Activated CD8-positive, alpha-beta T cell treated with anti-CD3 and anti-CD28 coated beads, Interleukin-2, amount 10 ng/mL, durations not matched to agents 7 days and 5 days (primary cell): ENCODE results near the gene PIK3AP1. TPM values are rescaled to one million over a fixed set of nuclear protein-coding genes. Genes with fewer than 3 reads are reported as not detected.

ENCODE experiments used
- ATAC-seq: fragments of 150-1000 bp; cut with Tn5 transposase; one replicate; pipeline ENCODE4 v1.10.0; 2021; ENCODE audit warnings: moderate library complexity
- CTCF ChIA-PET: fragments of 350-600 bp; sonication (Branson Sonifier 250); formaldehyde crosslinking; loops from one replicate; lab custom pipeline; 2021; ENCODE audit warnings: antibody characterized with exemption; lab: Charles Lee
- POLR2A ChIA-PET: fragments of 350-600 bp; sonication (Branson Sonifier 250); formaldehyde crosslinking; loops from one replicate; lab custom pipeline; 2021; ENCODE audit warnings: antibody characterized with exemption; lab: Charles Lee
- DNase-seq: peaks from one replicate; pipeline ENCODE4 v3.0.0-alpha.2; 2020
- H3K27ac Mint-ChIP-seq: one replicate; pipeline ENCODE4 v1.8.0; 2021; ENCODE audit warnings: mild to moderate bottlenecking, mixed read lengths
- H3K27me3 Mint-ChIP-seq: one replicate; pipeline ENCODE4 v1.8.0; 2021; ENCODE audit warnings: low read depth, mixed read lengths
- H3K36me3 Mint-ChIP-seq: one replicate; pipeline ENCODE4 v1.8.0; 2021; ENCODE audit warnings: low read depth, mixed read lengths
- H3K4me1 Mint-ChIP-seq: one replicate; pipeline ENCODE4 v1.8.0; 2021; ENCODE audit warnings: low read depth, mixed read lengths
- H3K4me3 Mint-ChIP-seq: one replicate; pipeline ENCODE4 v1.8.0; 2021; ENCODE audit warnings: mild to moderate bottlenecking, mixed read lengths
- H3K9me3 Mint-ChIP-seq: one replicate; pipeline ENCODE4 v1.8.0; 2022; ENCODE audit warnings: mixed read lengths; ENCODE audit not compliant: insufficient read depth
- total RNA-seq, 2 experiments: library from RNA; stranded (reverse); gene quantifications; one replicate each; pipeline ENCODE4 v1.2.3, GENCODE V29; 2021

The PIK3AP1 gene
- total RNA-seq, 2 experiments from 2014 or later: 6.2 to 6.8 TPM

GRCh38 chr10:96637709-96638108 is 82.6 kb downstream of the PIK3AP1 start:
- no peak overlapping the region for H3K4me3 Mint-ChIP-seq
- ChIA-PET CTCF (no interaction called here), POLR2A (no interaction called here)
- peaks cover 6% of the 10 kb centered on the region for H3K4me1 Mint-ChIP-seq
- H3K27ac Mint-ChIP-seq: no peak overlapping the region
- peaks cover 3% of the 10 kb centered on the region for H3K27me3 Mint-ChIP-seq
- no peaks in the 10 kb centered on the region for H3K36me3 Mint-ChIP-seq
- ATAC-seq (no peak), DNase-seq (no peak)
- no peaks in the 10 kb centered on the region for H3K9me3 Mint-ChIP-seq

- H3K36me3 Mint-ChIP-seq: no peaks in the 10 kb centered on the region
- peaks cover 6% of the 10 kb centered on the region for H3K4me1 Mint-ChIP-seq
- peaks cover 3% of the 10 kb centered on the region for H3K27me3 Mint-ChIP-seq
- no peak overlapping the region for H3K27ac Mint-ChIP-seq
- CTCF ChIA-PET: no interaction called here
- POLR2A ChIA-PET: no interaction called here
- no peak overlapping the region for H3K4me3 Mint-ChIP-seq
- no peak for ATAC-seq
- DNase-seq: no peak
- H3K9me3 Mint-ChIP-seq: no peaks in the 10 kb centered on the region
Measured at GRCh38 chr10:96636551-96636950, 83.8 kb downstream of the PIK3AP1 start.

DNA sequence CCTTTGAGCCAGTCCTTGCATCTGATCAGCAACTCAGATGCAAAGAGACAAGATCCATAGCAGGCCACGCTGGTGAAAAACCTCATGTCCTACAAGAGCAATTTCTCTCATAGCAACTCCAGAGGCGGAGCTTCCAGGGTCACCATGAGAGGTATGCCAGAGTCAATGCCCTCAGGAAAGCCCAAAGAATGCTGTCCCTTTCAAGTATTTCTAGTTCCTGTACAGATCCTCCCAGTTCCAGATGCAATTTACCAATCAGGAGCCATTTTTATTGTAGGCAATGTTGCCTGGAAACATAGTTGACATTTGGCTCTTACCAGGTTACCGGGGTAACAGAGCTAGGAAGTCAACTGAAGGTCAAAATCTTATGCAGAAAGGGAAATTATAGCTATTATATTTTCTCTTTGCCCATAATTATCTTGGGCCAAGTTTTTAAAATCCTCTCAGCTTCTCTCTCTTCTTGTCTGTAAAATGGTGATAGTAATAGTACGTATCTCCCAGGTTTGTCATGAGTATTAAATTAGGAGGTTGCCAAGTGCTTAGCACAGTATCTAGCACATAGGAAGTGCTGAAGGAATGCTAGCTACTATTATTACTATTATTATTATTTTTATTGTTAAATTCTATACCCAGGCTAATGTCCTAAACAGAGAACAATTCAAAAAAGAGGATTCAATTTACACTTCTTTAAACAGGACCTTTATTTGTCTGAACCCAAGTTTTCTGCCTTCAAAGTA is 87.2 kb downstream of the PIK3AP1 start:
- Mint-ChIP-seq H3K4me3 (no peak overlapping the region), H3K27me3 (peaks cover 4% of the 10 kb centered on the region), H3K27ac (no peak overlapping the region), H3K4me1 (no peaks in the 10 kb centered on the region), H3K36me3 (no peaks in the 10 kb centered on the region), H3K9me3 (no peaks in the 10 kb centered on the region)
- ChIA-PET CTCF (interaction anchor here (1.2 to 2.7 kb wide), 3 partner anchors 7 to 197 kb away, joined by 3 to 11 read pairs (median 8); no protein-coding TSS in a partner anchor), POLR2A (no interaction called here)
- ATAC-seq: no peak
- no peak for DNase-seq

GRCh38 chr10:96627292-96627691 is 93.0 kb downstream of the PIK3AP1 start:
- Mint-ChIP-seq H3K27me3 (peaks cover 4% of the 10 kb centered on the region), H3K4me1 (peaks cover 4% of the 10 kb centered on the region), H3K4me3 (no peak overlapping the region), H3K36me3 (peaks cover 4% of the 10 kb centered on the region), H3K9me3 (no peaks in the 10 kb centered on the region), H3K27ac (no peak overlapping the region)
- ChIA-PET CTCF (no interaction called here), POLR2A (no interaction called here)
- no peak for DNase-seq
- ATAC-seq: no peak

GRCh38 chr10:96626795-96627194 is 93.5 kb downstream of the PIK3AP1 start:
- peaks cover 4% of the 10 kb centered on the region for H3K27me3 Mint-ChIP-seq

GRCh38 chr10:96625173-96625572 is 95.1 kb downstream of the PIK3AP1 start:
- H3K4me3 Mint-ChIP-seq: no peak overlapping the region
- H3K27ac Mint-ChIP-seq: no peak overlapping the region
- CTCF ChIA-PET: no interaction called here
- ATAC-seq (no peak), DNase-seq (no peak)
- peaks cover 4% of the 10 kb centered on the region for H3K36me3 Mint-ChIP-seq
- POLR2A ChIA-PET: no interaction called here
- H3K9me3 Mint-ChIP-seq: no peaks in the 10 kb centered on the region
- H3K4me1 Mint-ChIP-seq: peaks cover 4% of the 10 kb centered on the region
- no peaks in the 10 kb centered on the region for H3K27me3 Mint-ChIP-seq

More at GRCh38 chr10:96626795-96627194, 93.5 kb downstream of the PIK3AP1 start:
- Mint-ChIP-seq H3K36me3 (peaks cover 4% of the 10 kb centered on the region), H3K27ac (no peak overlapping the region), H3K9me3 (no peaks in the 10 kb centered on the region), H3K4me1 (peaks cover 4% of the 10 kb centered on the region), H3K4me3 (no peak overlapping the region)
- ChIA-PET POLR2A (no interaction called here), CTCF (no interaction called here)
- ATAC-seq (no peak), DNase-seq (peak; percentile 29)

- Mint-ChIP-seq H3K4me1 (peaks cover 4% of the 10 kb centered on the region), H3K27ac (no peak overlapping the region), H3K4me3 (no peak overlapping the region), H3K27me3 (no peaks in the 10 kb centered on the region), H3K36me3 (peaks cover 4% of the 10 kb centered on the region), H3K9me3 (no peaks in the 10 kb centered on the region)
- DNase-seq (no peak), ATAC-seq (no peak)
- ChIA-PET POLR2A (no interaction called here), CTCF (no interaction called here)
Measured at GRCh38 chr10:96622013-96622787, 98.1 kb downstream of the PIK3AP1 start.

DNA sequence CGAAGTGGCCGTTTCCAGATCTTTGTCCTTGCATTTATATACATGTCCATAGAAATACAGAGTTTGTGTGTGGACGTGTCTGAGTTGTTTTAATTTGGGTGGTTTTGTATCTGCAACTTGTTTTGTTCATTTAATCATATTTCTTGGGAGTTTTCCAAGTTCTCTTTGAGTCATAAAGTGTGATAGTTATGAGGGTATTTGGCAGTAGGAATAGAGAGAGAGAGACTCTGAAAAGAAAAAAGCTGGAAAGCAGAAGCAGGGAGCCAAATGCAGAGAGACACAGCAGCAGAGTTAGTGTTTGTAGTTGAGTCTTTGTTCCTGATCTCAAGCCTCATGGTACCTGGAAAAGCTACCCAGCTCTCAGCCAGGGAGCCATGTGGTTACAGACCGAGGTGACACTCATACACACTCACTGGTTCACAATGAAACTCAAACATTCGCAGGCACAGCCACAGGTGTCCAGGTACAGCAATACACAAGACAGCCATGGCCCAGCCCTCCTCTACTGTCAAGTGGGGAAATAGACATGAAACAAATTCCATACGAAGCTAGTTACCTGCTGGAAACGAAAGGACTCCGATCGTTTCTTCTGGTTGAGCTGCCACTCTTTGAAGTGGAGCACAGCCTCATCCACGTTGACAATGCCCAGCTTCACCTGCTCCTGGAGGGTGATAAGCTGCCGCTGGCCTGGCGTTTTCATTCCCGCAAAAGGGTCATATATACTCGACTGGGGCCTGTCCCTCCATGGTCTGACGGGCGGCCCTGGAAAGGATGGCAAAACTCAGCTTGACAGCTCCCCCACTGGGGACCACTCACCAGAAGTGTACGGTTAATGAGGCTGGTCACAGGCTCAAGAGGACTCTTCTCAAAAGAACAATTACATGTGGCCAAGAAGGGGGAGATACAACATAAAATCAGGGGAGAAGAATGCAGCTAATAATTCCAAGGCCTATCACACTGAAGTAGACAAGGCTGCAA is 100.2 kb downstream of the PIK3AP1 start:
- Mint-ChIP-seq H3K27ac (no peak overlapping the region), H3K27me3 (no peaks in the 10 kb centered on the region), H3K36me3 (peaks cover 4% of the 10 kb centered on the region), H3K4me3 (no peak overlapping the region), H3K9me3 (no peaks in the 10 kb centered on the region), H3K4me1 (peaks cover 4% of the 10 kb centered on the region)
- ATAC-seq (no peak), DNase-seq (no peak)
- CTCF ChIA-PET: no interaction called here
- POLR2A ChIA-PET: no interaction called here

GRCh38 chr10:96619120-96619519 is 101.2 kb downstream of the PIK3AP1 start:
- H3K4me1 Mint-ChIP-seq: peaks cover 4% of the 10 kb centered on the region
- no peaks in the 10 kb centered on the region for H3K9me3 Mint-ChIP-seq
- no peaks in the 10 kb centered on the region for H3K27me3 Mint-ChIP-seq
- H3K27ac Mint-ChIP-seq: no peak overlapping the region
- peaks cover 4% of the 10 kb centered on the region for H3K36me3 Mint-ChIP-seq
- no peak for DNase-seq
- CTCF ChIA-PET: interaction anchor here (0.7 kb wide), 1 partner anchor 24 kb away, joined by 3 read pairs; no protein-coding TSS in a partner anchor
- no peak overlapping the region for H3K4me3 Mint-ChIP-seq
- POLR2A ChIA-PET: no interaction called here
- no peak for ATAC-seq

GRCh38 chr10:96618653-96619052 is 101.7 kb downstream of the PIK3AP1 start:
- ATAC-seq (no peak), DNase-seq (no peak)
- Mint-ChIP-seq H3K27me3 (no peaks in the 10 kb centered on the region), H3K4me3 (no peak overlapping the region), H3K9me3 (no peaks in the 10 kb centered on the region), H3K36me3 (peaks cover 4% of the 10 kb centered on the region), H3K27ac (no peak overlapping the region), H3K4me1 (peaks cover under 1% of the 10 kb centered on the region)
- ChIA-PET POLR2A (no interaction called here), CTCF (interaction anchor here (0.7 kb wide), 1 partner anchor 25 kb away, joined by 3 read pairs; no protein-coding TSS in a partner anchor)

GRCh38 chr10:96616961-96617360 is 103.4 kb downstream of the PIK3AP1 start:
- Mint-ChIP-seq H3K36me3 (no peaks in the 10 kb centered on the region), H3K4me1 (no peaks in the 10 kb centered on the region), H3K27me3 (no peaks in the 10 kb centered on the region), H3K9me3 (no peaks in the 10 kb centered on the region), H3K27ac (no peak overlapping the region), H3K4me3 (no peak overlapping the region)
- DNase-seq: no peak
- no peak for ATAC-seq
- CTCF ChIA-PET: interaction anchor here (1.2 kb wide), 1 partner anchor 23 kb away, joined by 5 read pairs; no protein-coding TSS in a partner anchor
- POLR2A ChIA-PET: no interaction called here
